Smooth muscle cell of the brain vasculature (primary cell): ENCODE data around the gene FANCC.

Source experiments
- DNase-seq: peaks from one replicate; pipeline ENCODE4 v3.0.0-alpha.2; 2012; ENCODE audit warnings: low read depth, low spot score

FANCC gene

GRCh38 chr9:95125652-95126051 lies 191.9 kb downstream of the FANCC start:
- DNase-seq: no peak

DNA sequence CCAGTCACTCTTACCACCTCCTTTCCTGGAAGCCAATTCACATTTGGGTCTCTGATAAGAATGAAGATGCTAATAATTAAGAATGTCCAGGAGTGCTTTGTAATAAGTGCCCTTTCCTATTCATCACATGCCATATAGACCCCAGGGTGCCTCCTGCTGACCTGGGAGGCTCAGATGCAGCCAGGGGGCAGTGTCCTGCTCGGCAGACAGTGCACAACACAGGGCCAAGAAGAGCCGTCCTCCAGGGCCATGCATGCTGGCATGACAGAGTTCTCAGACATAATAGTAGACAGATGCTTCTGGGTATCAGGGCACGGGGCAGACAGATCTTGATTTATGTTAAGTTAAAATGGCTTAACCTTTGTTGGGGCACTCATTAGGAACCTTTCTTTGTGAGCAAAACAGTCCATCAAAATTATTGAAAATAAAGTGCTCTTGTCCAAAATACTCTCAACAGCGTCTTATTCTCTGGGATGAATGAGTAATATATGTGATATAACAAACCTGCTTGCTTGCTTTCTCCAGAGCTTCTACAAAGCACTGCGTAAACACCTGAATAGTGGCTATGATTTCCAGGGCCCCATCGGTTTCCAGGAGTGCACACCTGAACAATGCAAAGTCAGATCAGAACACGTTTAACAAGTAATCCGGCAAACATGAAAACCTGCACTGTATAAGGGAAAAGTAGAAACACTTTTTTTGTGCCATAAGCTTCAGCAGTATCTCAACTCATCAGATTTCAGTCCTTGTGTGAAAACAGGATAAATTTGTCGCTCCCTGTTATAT lies 192.7 kb downstream of the FANCC start:
- DNase-seq: no peak

DNA sequence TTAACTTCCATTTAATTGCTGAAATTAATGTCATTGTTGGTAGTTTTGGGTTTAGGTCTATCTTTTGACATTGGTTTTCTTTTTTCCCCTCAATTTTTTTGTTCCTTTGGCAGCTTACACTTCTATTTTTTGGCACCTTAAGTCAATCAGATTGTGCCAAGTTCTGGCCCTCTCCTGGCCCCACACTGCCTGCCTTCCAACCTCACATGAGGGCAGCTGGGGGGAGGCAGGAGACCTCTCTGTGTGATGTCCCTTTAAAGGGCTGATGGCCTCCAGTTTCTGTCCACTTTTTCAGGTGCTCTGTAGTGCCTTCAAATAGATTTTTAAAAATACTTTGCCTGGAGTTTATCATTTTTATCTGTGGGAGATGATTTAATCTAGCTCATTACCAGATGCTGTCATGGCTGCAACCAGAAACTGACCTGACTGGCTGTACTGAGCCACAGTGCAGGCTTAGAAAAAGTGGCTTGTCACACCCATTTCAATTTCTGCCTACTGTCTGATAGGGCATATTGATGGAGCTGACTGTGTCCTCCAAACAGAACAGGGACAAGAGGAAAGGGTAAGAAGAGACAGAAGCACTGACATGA lies 196.6 kb downstream of the FANCC start:
- DNase-seq: no peak

DNA sequence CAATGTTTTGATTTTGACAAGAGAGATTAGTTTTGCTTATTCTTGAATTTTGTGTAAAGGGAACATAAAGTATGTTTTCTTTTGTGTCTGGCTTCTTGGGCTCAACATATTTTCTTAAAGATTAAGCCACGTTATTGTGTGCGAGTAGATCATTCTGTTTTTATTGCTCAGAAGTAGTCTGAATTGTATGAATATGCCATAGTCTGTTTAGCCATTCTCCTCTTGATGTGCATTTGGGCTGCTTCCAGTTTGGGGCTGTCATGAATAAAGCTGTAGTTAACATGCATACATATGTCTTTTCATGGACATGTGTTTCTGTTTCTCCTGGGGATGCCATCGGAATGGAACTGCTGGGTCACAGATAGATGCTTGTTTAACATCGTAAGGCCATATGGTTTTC lies 198.9 kb downstream of the FANCC start:
- no peak for DNase-seq

- DNase-seq: no peak
These were observed 200.7 kb downstream of the FANCC start for GRCh38 chr9:95116808-95117204.

DNA sequence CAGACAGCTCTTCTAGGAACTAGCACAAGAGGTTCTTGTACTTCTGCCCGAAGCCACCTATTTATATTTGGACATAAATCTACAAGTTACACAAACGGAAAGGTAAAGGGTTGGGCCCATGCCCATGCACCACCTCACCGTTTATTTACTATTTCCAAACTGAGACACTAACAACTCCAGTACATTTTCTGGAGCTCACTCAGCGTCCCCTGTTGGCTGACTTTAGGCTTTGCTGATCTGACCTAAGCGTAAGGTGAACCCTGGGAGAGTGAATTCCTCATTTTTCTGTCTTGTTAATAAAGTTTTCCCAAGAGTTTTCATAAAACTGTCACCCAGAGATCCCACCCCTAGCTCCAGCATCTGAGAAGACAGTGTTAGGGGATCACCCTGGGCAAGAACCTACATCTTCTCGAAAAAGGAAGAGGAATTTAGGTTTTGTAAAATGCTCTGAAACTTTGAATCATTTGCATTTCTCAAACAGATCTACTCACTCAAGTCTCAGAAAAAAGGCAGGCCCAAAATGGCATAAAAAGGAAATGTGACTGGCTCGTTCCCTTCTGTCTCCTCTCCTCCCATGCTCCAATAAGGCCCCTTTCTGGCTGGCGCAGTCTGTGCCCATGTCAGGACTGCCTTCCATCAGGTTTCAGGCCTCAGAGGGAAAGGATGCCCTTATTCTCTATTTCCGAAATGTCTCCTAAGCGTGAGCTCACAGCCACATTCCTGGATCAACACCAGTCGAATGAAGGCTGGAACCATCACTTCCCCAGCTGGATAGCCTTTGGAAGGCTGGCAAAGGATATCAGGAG lies 201.3 kb downstream of the FANCC start:
- DNase-seq: no peak

GRCh38 chr9:95115104-95115503 lies 202.4 kb downstream of the FANCC start:
- no peak for DNase-seq

DNA sequence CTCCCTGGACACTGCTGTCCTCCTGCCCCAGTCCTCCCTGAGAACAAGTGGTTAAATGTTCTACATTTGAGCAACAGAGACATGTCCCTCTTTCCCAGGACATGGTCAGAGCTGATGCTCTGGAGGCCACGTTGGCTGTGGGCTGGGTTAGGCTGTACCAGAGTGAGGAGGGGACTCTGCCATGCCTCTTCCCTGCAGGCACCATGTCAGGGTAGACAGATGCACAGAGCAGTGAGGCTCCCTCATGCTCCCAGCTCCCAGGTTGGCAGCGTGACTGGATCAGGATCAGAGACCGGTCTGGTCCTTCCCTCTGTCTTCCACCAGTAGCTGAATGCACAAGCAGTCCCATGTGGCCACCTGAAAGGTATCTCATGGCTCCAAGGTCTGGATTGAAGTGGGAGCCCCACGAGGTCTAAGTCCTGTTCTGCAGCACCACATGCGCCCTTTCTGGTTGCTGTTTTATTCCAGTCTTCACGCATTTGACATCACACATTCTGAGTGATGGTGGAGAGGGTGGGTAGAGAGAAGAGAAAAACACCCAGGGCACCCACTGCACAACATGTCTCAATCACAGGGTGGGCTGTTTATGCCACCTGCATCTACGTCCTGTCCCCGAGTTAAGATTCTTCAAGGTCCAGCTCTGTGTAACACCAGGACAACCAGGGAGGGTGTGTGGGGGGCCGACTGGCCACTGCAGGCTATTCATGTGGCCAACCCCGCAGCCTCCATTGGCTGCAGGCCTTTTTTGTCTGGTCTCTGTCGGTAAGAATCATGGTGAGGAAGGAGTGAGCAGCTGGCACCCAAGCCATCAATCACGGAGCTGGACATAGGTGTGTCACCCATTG lies 204.9 kb downstream of the FANCC start:
- no peak for DNase-seq

DNA sequence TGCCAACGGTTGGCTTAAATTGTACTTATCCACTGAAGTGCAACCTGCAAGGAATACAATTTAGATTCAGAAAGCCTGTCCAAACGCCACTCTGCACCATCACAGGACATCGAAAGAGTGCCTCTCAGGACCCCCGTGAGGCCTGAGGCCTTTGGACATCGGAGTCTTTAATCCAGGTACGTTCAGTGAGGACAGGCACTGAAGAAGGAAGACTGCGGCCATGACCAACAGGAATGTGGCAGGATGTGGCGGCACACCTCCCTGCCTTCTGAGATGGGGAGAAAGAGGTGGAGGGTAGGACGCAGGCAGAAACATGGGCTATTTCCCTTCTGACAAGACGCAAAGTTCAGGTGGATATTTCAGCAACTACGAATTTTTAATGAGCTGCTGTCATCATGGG lies 205.8 kb downstream of the FANCC start:
- no peak for DNase-seq

- DNase-seq: no peak
These were observed 206.5 kb downstream of the FANCC start for GRCh38 chr9:95110921-95111525.

GRCh38 chr9:95109456-95109855 lies 208.1 kb downstream of the FANCC start:
- DNase-seq: no peak

DNA sequence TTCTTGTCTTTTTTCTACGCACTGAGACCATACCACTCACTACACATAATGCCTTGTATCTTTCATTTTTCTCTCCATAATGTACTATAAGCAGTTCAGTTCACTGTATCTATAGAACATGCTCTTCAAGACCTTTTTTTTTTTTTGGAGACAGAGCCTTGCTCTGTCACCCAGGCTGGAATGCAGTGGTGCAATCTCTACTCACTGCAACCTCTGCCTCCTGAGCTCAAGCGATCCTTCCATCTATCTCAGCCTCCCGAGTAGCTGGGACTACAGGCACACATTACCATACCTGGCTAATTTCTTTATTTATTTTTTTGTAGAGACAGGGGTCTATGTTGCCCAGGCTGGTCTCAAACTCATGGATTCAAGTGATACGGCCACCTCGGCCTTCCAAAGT lies 208.7 kb downstream of the FANCC start:
- DNase-seq: no peak

DNA sequence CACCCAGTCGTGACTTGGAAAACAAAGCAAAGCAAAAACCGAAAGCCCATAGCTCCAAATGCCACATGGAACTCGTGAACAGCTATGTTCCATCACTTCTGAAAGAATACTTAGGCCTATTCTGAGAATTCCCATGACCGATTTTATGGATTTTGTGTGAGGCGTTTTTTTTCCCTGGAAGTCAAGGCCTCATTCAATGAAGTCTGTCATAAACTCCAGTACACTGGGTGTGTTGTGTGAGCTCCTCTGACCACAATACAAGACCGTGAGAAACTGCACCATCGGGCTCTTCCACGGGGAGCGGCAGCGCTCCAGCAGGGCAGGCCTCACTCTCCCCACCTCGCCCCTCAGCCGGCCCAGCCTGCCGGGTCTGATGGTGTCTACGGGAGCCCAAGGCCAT lies 209.5 kb downstream of the FANCC start:
- no peak for DNase-seq

DNA sequence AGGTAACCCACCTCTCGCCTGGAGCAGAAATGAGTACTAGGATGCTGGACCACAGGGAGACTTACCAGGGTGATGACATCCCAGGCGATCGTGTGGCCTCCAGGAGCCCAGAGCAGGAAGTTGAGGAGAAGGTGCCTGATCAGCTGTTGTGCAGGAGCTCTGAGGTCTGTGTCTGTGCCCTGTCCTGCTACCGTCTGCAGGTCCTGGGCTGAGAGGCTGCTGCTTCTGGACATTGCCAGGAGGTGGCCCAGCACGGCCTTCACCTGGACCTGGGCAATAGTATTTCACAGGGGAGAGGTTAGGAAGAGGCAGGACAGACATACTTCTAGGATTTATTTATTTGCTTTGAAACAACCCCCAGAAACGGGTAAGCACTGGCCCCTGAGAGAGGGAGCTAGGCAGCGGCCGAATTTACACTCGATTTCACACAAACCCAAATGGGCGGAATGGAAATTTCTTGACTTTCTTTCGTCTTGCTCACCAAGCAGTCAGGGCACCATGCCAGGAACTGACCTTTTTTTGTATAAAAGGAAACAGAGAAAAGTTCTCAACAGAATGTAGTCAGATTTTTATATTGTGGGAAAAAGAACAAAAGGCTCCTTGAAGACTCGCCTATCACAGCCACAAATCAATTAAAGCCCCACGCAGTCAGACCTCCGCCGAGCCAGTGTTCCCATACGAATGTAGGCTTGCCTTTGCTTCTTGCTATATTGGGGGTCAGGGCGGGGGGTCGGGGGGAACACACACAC lies 210.3 kb downstream of the FANCC start:
- no peak for DNase-seq

- DNase-seq: no peak
These were observed 211.8 kb downstream of the FANCC start for GRCh38 chr9:95105519-95106287.

DNA sequence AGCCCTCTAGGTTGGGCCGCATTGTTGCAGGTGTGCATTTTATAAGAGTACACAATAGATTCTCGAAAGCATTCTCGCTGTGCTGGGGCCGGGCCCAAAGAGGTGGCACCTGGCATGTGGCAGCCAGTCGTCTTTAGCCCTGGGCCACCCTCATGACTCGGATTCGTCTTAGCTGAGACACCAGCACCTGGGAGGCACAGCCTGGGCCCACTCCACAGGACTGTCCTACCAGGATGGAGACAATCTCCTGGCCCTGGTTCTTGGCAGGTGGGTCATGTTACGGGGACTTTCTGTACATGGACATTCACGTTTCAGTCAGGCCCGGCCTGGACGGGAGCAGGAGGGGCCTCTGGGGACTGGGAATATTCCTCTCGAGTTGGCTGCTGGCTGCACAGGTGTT lies 212.5 kb downstream of the FANCC start:
- DNase-seq: no peak

GRCh38 chr9:95104581-95104960 lies 212.9 kb downstream of the FANCC start:
- DNase-seq: no peak

DNA sequence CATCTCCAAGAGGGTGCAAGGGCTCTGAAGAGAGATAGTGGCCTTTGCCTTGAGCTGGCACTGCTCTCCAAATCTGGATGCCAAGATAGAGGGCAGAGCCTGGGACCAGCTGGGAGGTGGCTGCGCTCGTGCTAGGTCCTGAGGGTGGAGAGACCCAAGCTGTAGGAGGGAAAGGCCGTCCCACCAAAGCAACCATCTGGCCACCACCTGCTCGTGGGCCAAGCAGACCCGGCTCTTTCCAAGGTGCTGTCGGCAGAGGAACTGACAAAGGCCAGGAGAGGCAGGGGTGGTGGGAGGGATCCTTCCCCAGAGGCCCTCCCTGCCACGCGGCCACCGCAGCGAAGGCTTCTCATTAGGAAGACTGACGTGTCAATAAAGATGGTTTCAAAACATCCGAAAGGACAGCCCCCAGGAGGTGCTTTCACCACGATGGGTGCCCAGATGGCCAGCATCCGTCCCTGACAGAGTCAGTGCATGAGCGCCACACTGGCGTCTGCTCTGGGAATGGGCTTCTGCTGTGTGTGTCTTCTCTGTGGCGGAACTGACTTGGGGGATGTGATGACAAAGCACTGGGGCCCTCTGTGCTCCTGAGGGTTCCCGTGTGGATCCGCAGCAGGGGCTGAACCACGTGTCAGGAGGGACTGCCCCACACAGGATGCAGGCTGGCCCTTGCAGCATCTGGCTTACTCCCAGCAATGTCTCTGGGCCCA lies 213.5 kb downstream of the FANCC start:
- DNase-seq: no peak

DNA sequence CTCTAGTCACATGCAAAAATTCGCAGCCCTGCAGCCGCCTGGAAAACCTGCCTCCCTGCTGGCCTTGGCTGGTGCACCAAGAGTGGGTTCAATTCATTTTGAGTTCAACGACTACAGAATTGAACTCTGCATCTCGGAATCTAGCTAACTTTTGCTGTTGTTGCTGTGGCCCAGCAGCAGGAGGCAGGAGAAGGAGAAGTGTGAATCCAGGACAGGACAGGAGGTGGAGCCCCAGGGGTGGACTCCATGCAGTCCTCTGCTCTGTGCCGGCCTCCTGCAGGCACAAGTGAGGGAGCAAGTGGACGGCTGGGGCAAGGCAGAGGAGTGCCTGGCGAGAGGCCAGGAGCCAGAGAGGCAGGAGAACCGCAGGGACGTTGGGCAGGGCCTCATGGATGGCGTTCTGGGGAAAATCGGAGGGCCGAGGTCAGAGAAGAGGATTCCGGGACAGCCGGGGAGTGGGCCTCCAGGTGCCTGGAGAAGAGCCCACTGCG lies 214.2 kb downstream of the FANCC start:
- DNase-seq: no peak
